Measurements from ENCODE around the gene NKAIN2.

The NKAIN2 gene

GRCh38 chr6:124872361-124873065 is 1068.8 kb downstream of the NKAIN2 start:
- POLR2A ChIA-PET: no interaction called here

GRCh38 chr6:124873066-124873410 is 1069.4 kb downstream of the NKAIN2 start:
- ChIA-PET POLR2A (no interaction called here), CTCF (interaction anchor here (0.6 to 10.4 kb wide), 7 partner anchors 89 to 1101 kb away, joined by 3 to 151 read pairs (median 5); partner anchors contain the start of gene RNF217)
- TF ChIP-seq EGR2 (tag by site-specific recombination; IDR thresholded peaks at IDR 0.05; ENCODE audit: low read depth) (no peak), ZNF16 (tag by site-specific recombination; IDR thresholded peaks at IDR 0.05; ENCODE audit: low read depth) (no peak), ZFP69B (tag by site-specific recombination; IDR thresholded peaks at IDR 0.05) (no peak), ZNF580 (tag by site-specific recombination; IDR thresholded peaks at IDR 0.05) (no peak), SP7 (tag by site-specific recombination; IDR thresholded peaks at IDR 0.05) (no peak), ZFP3 (tag by site-specific recombination; IDR thresholded peaks at IDR 0.05; ENCODE audit: low read depth) (no peak), ZNF391 (tag by site-specific recombination; IDR thresholded peaks at IDR 0.05; ENCODE audit: borderline replicate concordance, low read depth) (no peak), ZNF133 (tag by site-specific recombination; IDR thresholded peaks at IDR 0.05) (no peak), ZNF514 (tag by site-specific recombination; IDR thresholded peaks at IDR 0.05) (no peak), ZNF549 (tag by site-specific recombination; IDR thresholded peaks at IDR 0.05) (no peak), ZNF366 (tag by site-specific recombination; conservative IDR thresholded peaks at IDR 0.05) (no peak), ZBTB20 (tag by site-specific recombination; IDR thresholded peaks at IDR 0.05) (no peak), ZNF704 (tag by site-specific recombination; IDR thresholded peaks at IDR 0.05) (no peak)
- Histone ChIP-seq H3K4me3 (ENCODE audit: low read depth, low read length) (no peak overlapping the region), H3K36me3 (ENCODE audit: control insufficient read depth in 2 of 2, insufficient read depth in 1 of 2, low read length in 2 of 2) (no peaks in the 10 kb centered on the region), H3K9me3 (ENCODE audit: control insufficient read depth, insufficient read depth, low read depth, low read length) (no peaks in the 10 kb centered on the region), H3K27ac (ENCODE audit: extremely low read depth, low read depth, low read length) (no peak overlapping the region), H3K4me1 (ENCODE audit: control insufficient read depth, insufficient read depth, low read length) (no peaks in the 10 kb centered on the region)

More at GRCh38 chr6:124872361-124873065, 1068.8 kb downstream of the NKAIN2 start:
- Histone ChIP-seq H3K4me1 (ENCODE audit: control insufficient read depth, insufficient read depth, low read length) (no peaks in the 10 kb centered on the region), H3K4me3 (ENCODE audit: low read depth, low read length) (no peak overlapping the region), H3K27ac (ENCODE audit: extremely low read depth, low read depth, low read length) (no peak overlapping the region), H3K36me3 (ENCODE audit: control insufficient read depth in 2 of 2, insufficient read depth in 1 of 2, low read length in 2 of 2) (no peaks in the 10 kb centered on the region), H3K9me3 (ENCODE audit: control insufficient read depth, insufficient read depth, low read depth, low read length) (no peaks in the 10 kb centered on the region)
- CTCF ChIA-PET: interaction anchor here (0.6 to 10.4 kb wide), 8 partner anchors 90 to 674 kb away, joined by 3 to 151 read pairs (median 4); partner anchors contain the start of gene RNF217
- TF ChIP-seq ZNF112 (tag by site-specific recombination; IDR thresholded peaks at IDR 0.05) (no peak), ZBTB26 (tag by site-specific recombination; optimal IDR thresholded peaks at IDR 0.05) (no peak), KLF8 (tag by site-specific recombination; IDR thresholded peaks at IDR 0.05) (no peak), HOXD13 (CRISPR knock-in tag; IDR thresholded peaks at IDR 0.05; ENCODE audit: borderline replicate concordance) (no peak), ZSCAN16 (tag by site-specific recombination; IDR thresholded peaks at IDR 0.05) (no peak)
